ENCODE measurements around the gene SRBD1.
A peak's percentile ranks its signal among the peaks of the same experiment; 100 is the strongest.

Gene SRBD1, protein sequence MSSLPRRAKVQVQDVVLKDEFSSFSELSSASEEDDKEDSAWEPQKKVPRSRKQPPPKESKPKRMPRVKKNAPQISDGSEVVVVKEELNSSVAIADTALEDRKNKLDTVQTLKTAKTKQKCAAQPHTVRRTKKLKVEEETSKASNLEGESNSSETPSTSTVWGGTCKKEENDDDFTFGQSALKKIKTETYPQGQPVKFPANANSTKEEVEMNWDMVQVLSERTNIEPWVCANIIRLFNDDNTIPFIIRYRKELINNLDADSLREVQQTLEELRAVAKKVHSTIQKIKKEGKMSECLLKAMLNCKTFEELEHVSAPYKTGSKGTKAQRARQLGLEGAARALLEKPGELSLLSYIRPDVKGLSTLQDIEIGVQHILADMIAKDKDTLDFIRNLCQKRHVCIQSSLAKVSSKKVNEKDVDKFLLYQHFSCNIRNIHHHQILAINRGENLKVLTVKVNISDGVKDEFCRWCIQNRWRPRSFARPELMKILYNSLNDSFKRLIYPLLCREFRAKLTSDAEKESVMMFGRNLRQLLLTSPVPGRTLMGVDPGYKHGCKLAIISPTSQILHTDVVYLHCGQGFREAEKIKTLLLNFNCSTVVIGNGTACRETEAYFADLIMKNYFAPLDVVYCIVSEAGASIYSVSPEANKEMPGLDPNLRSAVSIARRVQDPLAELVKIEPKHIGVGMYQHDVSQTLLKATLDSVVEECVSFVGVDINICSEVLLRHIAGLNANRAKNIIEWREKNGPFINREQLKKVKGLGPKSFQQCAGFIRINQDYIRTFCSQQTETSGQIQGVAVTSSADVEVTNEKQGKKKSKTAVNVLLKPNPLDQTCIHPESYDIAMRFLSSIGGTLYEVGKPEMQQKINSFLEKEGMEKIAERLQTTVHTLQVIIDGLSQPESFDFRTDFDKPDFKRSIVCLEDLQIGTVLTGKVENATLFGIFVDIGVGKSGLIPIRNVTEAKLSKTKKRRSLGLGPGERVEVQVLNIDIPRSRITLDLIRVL

GRCh38 chr2:45611020-45611859 lies at the start of gene SRBD1:
Gene SRBD1 (minus strand): TSS chr2:45611267. CDS start chr2:45605441, 5,826 bp downstream.
- peak; percentile 94 for DNase-seq (ENCODE audit: low spot score)

DNA sequence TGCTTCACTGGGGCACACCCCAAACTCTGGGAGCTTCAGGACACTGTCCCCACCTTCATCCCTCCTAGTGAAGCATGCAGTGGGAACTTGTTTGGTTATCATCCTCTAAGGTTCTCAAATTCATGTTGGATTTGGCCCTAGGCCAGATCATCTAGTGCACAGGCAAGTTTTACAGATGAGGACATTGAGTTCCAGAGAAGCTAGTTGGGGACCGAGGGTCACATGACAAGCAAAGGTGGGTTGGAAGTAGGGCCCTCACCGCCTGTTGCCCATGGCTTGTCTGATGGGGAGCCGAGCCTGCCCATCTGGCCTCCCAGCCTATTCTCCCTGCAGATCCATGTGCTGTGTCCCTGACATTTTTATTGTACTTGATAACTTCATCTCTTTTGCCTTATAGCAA lies 43.2 kb upstream of the SRBD1 start:
- DNase-seq (ENCODE audit: low spot score), result no peak

DNA sequence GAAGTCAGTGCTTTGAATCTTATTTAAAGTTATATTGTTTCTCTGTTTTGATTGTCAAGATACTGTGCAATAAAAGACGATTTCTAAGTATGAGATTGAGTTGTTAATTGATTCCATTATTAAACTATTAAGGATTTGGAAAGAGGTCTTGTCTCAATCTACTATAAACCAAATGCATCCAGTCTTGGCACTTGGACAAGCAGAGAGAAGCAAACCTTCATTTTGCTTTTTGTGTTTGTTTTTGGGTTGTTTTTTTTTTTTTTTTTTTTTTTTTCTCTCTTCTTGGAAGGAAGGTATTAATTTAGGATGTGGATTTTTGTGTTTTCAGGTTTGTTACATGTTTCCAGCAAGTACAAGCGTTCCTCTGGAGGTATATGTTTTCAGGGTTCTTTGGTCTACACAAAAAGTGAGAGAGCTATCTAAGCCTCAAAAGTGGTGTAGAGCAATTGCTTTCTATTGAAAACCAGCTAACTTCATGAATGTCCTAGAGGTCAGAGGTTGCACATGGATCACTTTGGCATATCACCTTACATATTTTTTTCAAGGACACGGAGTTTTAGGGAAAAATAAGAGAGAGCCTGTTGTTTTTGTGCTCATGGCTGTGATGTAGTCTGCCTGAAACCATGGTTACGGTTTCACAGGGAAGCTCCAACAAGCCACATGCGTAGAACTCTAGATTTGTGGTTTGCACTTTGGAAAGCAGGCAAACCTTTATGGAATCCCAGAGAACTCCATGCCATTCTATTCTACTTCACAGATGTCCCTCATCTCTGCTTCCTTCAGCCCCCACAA lies 42.3 kb upstream of the SRBD1 start:
- peak; percentile 38 for DNase-seq (ENCODE audit: low spot score)

DNA sequence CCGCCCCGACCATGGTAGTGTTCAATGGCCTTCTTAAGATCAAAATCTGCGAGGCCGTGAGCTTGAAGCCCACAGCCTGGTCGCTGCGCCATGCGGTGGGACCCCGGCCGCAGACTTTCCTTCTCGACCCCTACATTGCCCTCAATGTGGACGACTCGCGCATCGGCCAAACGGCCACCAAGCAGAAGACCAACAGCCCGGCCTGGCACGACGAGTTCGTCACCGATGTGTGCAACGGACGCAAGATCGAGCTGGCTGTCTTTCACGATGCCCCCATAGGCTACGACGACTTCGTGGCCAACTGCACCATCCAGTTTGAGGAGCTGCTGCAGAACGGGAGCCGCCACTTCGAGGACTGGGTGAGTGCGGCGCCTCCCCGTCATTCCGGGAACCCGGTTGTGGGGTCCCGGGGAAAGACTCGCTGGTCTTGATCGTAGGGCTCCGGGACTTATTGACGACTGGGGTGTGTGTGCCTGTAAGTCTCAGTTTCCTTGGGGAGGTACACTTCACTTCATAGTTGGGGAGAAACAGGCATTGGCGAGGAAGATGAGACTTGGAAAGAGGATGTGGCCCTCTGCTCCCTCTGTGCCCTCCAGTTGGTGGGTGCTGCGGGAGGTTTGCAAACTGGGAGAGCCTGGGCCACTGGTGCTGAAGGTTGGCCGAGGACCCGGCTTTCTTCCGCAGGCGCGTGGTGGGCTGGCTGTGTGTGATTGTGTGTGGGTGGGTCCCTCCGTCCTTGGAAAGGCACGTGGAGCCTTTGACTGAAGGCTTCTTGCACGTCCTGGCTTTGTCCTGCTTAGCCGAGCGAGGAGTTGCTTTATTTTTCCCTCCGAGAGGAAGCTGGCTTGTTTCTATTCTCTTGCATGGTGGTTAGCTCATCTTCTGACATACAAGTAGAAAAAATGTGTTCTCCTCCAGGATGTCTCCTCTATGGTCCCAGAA lies 41.3 kb upstream of the SRBD1 start:
- DNase-seq (ENCODE audit: low spot score), result peak; percentile 47

DNA sequence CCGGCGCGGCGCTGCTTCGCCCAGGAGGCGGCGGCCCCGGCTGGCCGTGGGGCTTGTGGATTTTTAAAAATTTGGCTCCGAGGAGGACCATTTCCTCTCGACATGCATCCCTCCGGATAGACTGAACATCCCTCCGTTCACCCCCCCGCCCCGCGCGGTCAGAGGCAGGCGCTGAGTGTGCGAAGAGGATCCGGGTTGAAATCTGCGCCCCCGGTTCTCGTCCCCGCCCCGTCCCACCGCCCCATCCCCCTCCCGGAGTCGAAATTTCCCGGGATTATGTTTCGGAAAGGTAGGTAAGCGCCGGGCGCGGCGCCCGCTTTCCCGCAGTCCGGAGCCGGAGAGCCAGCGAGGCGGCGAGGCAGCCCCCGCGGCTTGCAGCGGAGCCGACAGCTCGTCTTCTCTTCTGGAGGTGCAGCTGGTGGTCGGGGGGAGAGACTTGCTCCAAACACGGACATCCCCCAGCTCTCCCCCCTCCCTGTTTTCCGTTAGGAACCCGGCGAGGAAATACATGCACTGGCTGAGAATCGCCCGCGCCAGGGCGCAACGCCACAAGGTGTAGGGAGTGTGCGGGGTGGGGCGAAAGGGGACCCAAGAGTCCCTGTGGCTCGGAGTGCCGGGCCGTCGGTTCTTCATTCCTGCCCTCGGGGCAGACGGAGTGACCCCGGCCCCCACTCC lies 40.5 kb upstream of the SRBD1 start, which contains the start of gene PRKCE:
Gene PRKCE, plus strand, starts transcription at position 261 of the 675 bp plus-strand sequence.
- peak; percentile 31 for DNase-seq (ENCODE audit: low spot score)

GRCh38 chr2:45650851-45651414 lies 39.9 kb upstream of the SRBD1 start:
- DNase-seq (ENCODE audit: low spot score), result peak; percentile 95

- DNase-seq (ENCODE audit: low spot score), result peak; percentile 83
Measured at GRCh38 chr2:45649858-45650811, 39.1 kb upstream of the SRBD1 start.

DNA sequence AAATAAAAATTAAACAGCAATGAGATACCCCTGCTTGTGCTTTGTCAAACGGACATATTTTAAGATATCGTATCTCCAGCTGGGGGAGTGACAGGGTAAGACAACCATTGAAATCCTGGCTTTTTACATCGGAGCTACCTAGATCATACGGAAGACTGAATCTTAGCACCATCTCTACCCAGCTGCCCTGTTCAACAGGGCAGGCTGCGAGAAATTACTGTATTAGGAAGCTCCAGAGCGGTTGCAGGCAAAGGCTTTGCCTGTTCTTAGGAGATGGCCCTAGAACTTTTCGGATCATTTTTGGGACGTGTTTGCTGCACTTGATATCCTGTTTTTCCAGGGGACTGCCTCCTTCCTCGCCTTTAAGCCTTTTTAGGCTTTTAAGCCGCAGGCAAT lies 38.4 kb upstream of the SRBD1 start:
- DNase-seq (ENCODE audit: low spot score), result peak; percentile 22

GRCh38 chr2:45648636-45649035 lies 37.6 kb upstream of the SRBD1 start:
- DNase-seq (ENCODE audit: low spot score), result no peak

DNA sequence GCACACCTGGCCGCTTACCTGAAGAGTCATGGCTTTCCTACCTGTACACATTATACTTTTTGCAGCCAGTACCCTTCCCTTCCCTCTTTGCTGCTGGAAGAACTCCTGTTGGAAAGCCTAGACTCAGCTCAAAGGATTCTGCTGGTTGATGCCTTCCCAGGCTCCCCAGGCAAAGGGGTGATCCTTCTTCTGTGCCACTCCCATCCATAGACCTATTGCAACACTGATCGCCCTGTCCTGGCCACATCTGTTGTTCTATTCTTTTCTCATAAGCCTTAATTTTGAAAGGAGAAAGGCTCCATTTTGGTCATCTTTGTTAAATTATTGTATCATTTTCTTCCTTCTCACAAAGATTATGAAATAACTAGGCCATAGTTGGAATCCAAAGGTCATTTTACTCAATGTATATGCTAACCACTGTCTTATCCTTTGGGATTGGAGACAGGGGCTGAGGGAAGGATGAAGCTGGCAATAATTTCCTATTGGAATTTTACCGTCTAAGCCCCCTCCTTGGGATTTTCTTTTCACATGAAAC lies 37.0 kb upstream of the SRBD1 start:
- DNase-seq (ENCODE audit: low spot score), result no peak

GRCh38 chr2:45647356-45647755 lies 36.3 kb upstream of the SRBD1 start:
- DNase-seq (ENCODE audit: low spot score), result no peak

DNA sequence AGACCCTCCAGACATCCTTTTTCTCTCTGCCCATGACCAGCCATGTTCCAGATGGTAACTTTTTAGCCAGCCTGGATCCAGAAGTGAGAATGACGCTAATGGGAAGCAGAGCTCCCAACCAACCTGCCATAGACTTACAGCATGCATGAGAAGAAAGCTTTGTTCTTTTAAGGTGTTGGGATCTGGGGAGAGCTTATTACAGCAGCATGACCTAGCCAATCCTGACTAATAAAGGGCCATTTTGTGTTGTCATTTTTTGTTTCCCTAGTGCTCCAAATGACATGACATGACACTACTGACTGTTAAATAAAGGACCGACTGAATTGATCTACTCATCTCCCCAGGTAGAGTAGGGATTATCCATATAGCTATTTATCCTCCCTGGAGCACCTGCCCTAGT lies 35.2 kb upstream of the SRBD1 start:
- no peak for DNase-seq (ENCODE audit: low spot score)

DNA sequence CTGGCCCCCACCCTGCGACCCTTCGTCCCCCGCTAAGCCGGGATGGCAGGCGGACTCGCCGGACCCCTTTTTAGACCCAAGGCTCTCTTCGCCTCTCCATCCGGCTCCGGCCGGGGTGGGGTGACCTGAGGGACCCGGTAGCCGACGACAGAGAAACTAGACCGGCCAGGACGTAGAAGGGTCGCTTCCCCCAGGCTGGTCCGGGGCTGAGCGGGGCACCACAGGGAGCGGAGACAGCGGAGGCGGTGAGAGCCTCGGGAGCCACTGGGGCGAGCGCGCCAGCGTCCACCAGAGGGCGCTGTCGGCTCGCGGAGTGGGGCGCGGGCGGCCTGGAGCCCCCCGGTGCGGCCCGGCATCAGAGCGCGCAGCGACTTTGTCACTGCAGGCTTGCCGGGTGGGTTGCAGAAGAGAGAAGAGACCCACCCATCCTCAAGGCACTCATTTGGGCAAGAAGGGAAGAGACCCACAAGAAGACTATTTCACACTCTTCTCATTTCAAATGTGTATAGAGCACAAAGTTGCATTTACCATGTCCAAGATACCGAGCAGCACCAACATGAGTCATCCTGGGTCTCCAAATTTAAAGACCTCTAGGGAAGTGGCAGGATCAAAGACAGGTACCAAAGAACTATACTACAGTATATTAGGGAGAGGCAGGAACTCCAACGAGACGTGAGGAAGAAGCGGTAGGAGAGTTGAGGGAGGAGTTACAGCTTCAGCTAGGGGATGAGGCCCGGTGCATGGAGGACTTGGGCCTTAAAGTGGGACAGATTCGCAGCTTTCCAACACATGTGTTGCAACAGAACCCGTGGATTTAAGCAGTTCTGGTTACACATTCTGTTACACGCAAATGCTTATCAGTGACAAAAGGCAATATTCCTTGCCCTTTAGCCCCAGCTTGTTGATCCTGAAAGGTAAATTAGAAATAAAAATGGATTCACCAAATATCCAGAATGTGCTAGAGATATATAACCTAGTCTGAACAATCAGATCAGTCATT lies 32.8 kb upstream of the SRBD1 start:
- DNase-seq (ENCODE audit: low spot score), result peak; percentile 95

GRCh38 chr2:45643095-45643494 lies 32.0 kb upstream of the SRBD1 start:
- no peak for DNase-seq (ENCODE audit: low spot score)

DNA sequence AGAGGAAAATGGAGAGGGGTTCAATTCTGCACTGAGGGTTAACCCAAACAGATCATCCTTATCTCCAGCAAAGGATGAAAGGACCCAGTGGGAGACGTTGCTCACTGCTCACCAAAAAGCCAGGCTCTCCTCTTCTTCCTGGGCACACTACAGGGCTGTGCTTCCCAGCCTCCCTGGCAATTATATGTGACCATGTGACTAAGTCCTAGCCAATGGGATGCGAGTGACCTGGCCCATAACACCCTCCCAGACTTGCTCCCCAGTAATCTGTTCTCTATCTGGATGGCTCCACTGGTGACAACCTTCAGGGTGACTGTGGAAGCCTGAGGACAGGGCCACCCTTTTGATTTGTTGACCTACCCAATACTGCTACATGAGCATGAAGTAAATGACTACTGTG lies 29.5 kb upstream of the SRBD1 start:
- DNase-seq (ENCODE audit: low spot score), result no peak

DNA sequence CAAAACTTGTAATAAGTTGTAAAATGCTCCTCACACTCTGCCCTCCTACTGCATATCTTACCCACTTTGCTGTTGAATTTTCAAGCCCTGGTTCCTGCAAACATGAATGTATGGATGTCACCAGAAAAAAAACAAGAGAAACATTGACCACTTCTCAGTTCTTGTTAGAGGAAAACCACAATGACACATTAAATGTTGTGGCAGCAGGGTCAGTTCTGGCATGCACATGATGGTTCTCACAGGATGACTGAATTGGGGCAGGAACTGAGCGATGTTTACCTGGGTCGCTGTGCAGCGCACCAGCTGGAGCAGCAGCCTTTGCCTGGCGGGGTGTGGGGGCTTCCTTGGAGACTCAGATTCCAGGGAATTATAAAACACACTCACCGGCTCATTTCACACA lies 26.4 kb upstream of the SRBD1 start:
- DNase-seq (ENCODE audit: low spot score), result peak; percentile 20

Measured in AG20443 (cell line).